Measurements from ENCODE around the gene TMC2.

Gene TMC2

GRCh38 chr20:2527762-2528161 is 8.6 kb upstream of the TMC2 start:
- no peak for DNase-seq

GRCh38 chr20:2528671-2529271 is 7.6 kb upstream of the TMC2 start:
- no peak for DNase-seq

- DNase-seq: no peak
Observed at GRCh38 chr20:2533118-2533517, 3.3 kb upstream of the TMC2 start.

- no peak for DNase-seq
Observed at GRCh38 chr20:2535711-2536559, 438 bp upstream of the TMC2 start.

- DNase-seq: no peak
Observed at GRCh38 chr20:2537101-2537500, 728 bp downstream of the TMC2 start.

- DNase-seq: no peak
Observed at GRCh38 chr20:2538356-2538755, 2.0 kb downstream of the TMC2 start.

- DNase-seq: no peak
Observed at GRCh38 chr20:2538931-2539720, 2.8 kb downstream of the TMC2 start.

GRCh38 chr20:2541940-2542339 is 5.6 kb downstream of the TMC2 start:
- no peak for DNase-seq

- no peak for DNase-seq
Observed at GRCh38 chr20:2542361-2542760, 6.0 kb downstream of the TMC2 start.

GRCh38 chr20:2544211-2544610 is 7.8 kb downstream of the TMC2 start:
- no peak for DNase-seq

GRCh38 chr20:2545594-2545993 is 9.2 kb downstream of the TMC2 start:
- DNase-seq: no peak

GRCh38 chr20:2557873-2558580 is 21.7 kb downstream of the TMC2 start:
- no peak for DNase-seq

GRCh38 chr20:2558581-2559278 is 22.4 kb downstream of the TMC2 start:
- no peak for DNase-seq

GRCh38 chr20:2559279-2559626 is 22.9 kb downstream of the TMC2 start:
- no peak for DNase-seq

GRCh38 chr20:2559651-2560050 is 23.3 kb downstream of the TMC2 start:
- no peak for DNase-seq

- DNase-seq: no peak
Observed at GRCh38 chr20:2563116-2563515, 26.7 kb downstream of the TMC2 start.

- no peak for DNase-seq
Observed at GRCh38 chr20:2564406-2564805, 28.0 kb downstream of the TMC2 start.

GRCh38 chr20:2575682-2576081 is 39.3 kb downstream of the TMC2 start:
- no peak for DNase-seq

- no peak for DNase-seq
Observed at GRCh38 chr20:2576317-2576727, 39.9 kb downstream of the TMC2 start.

GRCh38 chr20:2578475-2579192 is 42.3 kb downstream of the TMC2 start:
- no peak for DNase-seq

- DNase-seq: no peak
Observed at GRCh38 chr20:2585811-2586210, 49.4 kb downstream of the TMC2 start.

- DNase-seq: no peak
Observed at GRCh38 chr20:2593756-2594155, 57.4 kb downstream of the TMC2 start.
